RCC 7860 (cell line): ENCODE measurements around the gene RASGEF1C.
"Not testable (repeated sequence)": the region's sequence is repeated elsewhere in the genome, so short reads cannot be mapped to it uniquely, and the experiment has no call there.

Experiments used
- DNase-seq: peaks from one replicate; pipeline ENCODE4 v3.0.0-alpha.2; 2015; ENCODE audit warnings: low spot score
- FAIRE-seq: peaks from 2 replicates; lab custom pipeline; 2012; peaks lifted over from hg19 to GRCh38; lab: Jason Lieb, UNC

RASGEF1C gene

DNA sequence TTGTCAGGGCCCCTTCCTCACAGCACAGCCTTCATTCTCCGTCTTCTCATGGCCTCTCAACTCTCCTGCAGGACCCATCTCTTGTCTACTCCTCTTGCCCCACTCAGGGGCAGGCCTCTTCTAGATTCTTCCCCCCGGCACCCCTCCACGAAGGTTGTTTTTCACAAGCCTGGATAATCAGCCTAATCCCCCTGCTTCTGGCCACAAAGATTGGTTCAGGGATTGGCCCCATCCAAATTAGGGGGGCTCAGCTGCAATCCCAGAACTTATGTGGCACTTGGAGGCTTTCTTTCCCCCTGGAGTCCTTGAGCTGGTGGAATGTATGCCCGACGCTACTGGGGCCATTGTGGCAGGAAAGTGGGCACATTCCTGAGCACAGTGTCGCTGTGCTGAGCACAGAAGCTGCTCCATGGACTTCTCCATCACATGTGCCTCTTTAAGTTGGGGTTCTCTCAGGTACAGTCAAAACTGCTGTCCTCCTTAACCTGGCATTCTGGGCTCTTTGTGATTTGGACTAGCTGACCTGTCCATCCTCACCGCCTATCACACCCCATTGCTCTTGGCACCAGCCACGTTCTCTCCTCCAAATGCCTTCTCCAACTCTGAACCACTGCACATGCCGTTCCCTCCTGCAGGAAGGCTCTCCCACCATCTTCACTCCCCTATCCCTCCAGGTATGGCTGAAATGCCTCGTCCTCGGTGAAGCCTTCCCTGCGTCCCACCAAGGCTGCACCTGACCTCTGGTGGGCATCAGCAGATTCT, 70.6 kb downstream of the RASGEF1C start:
- DNase-seq (no peak), FAIRE-seq (no peak)

DNA sequence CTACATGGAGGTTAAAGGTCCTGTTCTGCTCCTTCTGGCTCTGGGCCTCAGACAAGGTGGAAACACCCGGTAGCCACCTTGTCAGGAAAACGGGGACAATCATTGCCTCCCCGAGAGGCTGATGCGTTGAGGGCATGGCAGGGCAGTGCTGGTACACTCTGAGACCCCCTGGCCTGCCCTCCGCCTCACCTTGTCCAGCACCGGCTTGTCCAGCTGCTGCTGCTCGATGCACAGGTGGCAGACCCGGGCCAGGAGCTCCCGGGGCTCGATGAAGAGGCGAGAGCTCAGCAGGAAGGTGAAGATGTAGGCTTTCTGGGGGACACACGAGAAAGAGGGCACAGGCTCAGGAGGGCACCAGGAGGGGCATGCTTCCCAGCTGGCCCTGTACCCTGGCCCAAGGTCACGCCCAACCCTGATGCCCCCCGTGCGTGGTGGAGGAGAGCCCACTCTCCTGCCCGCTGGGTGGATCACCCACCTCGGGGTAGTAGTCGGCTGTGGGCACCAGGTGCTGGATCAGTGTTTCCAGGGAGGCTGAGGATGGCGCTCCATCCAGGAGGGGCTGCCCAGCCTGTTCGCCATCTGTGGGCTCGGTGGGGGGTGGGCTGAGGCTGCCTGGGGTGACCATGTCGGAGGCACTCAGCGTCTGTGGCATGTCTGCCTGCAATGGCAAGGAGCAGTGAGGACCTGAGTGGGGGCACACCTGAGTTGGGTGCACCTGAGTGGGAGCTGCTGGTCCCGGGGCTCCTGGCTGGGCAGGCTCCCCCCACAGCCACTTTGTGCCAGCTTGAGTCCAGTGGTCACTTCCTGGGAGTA, 71.4 kb downstream of the RASGEF1C start:
- DNase-seq (no peak), FAIRE-seq (no peak)

DNA sequence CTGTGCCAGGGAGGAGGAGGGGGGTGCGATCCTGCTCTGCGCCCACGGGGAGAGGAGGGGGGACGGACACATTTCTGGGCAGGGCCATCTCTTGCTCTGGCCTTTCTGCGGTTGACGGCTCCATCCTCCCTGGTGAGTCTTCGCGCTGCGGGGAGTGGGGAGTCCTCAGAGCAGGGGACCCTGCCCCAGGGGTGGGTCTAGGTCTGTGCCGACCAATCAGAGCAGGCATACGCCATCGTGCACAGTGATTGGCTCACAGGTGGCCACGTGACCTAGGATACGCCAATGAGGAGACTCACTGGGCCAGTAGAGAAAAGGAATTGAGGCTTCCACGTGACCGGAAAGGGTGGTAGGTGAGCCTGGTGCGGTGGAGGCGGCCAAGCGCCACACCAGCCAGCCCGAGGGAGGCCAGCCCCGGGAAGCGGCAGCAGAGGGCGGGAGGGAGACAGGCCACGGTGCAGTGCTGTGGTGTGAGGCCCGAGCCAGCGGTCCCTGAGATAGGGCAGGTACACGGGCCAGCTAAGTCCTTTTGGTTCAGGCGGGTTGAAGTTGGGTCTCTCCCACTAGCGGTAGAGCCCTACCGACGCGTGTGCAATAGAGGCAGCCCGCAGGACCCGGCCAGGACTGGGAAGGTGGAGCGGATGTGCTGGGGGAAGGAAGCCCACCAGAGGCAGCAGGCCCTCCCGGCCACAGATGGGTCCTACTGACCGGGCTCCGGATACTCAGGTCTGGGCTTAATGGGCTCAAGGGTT, 72.2 kb downstream of the RASGEF1C start:
- DNase-seq (no peak), FAIRE-seq (no peak)

DNA sequence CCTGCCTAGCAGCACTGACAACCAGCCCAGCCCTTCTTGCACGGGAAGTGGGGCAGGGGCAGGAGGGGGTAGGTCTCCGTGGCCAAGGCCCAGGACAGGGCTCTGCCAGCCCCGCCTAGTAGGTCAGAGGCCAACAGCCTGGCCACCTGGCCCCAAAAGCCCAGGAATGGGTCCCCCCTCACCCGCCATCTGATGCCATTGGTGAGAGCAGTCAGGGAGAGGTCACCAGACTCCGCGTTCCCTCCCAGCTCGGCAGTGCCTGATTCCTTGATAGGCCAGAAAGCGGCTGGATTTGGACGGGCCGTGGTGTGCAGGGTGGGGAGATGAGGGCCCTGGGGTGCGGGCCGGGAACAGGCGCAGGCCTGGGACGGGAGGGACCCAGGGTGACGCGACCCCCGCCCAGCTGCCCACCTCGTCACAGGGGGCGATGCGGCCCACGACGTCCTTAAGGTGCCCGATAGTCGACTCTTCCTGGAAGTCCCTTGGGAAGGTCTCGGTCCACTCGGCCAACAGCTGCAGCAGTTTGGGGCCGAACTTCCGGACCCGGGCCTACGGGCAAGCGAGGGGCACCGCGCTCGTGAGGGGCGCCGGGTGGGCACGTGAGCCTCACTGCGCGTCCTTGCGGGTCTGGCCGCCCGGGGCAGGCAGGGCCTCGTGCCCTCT, 72.9 kb downstream of the RASGEF1C start:
- FAIRE-seq (no peak), DNase-seq (no peak)

DNA sequence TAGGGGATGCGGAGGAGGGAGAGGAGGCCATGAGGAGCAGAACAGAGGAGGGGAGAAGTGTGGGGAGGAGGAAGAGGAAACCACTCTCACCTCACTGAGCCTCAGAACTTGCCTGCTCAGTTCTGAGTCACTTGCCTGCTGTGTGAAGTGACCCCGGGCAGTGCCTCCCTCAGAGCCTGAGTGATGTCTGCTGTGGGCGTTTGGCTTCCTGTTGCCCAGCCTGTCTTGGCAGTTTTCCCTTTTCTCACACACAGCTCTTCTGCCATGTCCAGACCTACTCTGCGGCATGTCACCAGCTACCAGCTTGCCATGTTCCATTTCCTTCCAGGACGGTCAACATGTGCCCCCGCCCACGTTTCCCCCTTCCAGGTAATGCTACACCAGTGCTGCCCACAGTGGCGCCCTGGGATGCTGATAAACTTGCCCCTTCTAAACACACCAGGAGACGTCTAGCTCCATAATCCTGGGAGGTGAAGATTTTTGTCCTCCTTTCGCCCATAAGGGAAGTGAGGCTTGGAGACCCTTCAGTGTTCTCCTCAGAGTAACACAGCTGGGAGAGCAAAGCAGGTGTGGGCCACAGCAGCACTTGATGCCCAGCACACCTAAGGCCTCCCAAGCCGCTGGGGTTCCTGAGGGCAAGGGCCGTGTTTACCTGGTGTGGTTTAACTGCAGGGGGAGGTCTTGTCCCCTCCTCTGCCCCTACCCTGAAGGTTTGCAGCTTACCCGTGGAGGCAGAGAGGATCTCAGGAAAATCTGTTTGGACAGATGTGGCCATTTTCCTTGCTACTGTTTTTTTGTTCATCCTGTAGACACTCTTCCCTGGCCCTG, 73.7 kb downstream of the RASGEF1C start:
- peak; percentile 79 for DNase-seq
- FAIRE-seq = peak; percentile 77

DNA sequence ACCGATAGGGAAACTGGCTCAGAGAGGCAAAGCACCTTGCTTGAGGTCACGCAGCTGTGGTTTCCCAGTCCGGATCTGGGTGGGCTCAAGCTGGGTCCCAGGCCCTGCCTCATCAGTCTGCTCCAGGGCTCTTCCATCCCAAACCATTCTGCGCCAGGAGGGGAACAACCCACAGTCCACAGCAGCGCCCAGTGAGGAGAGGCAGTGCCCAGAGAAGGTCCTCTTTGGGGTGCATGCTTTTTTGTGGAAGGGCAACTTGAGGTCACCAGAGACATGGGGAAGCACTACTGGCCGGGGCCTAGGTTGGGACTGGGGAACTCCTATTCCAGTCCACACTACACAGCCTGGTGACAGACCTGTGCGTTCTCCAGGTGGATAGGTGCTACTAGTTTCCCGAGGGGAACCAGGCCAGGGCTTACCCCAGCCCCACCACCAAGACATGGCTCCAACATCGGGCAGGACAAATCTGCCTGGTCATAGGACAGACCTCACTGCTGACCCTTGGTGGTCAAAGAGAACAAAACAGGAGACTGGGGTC, 75.0 kb downstream of the RASGEF1C start:
- FAIRE-seq (no peak), DNase-seq (no peak)

DNA sequence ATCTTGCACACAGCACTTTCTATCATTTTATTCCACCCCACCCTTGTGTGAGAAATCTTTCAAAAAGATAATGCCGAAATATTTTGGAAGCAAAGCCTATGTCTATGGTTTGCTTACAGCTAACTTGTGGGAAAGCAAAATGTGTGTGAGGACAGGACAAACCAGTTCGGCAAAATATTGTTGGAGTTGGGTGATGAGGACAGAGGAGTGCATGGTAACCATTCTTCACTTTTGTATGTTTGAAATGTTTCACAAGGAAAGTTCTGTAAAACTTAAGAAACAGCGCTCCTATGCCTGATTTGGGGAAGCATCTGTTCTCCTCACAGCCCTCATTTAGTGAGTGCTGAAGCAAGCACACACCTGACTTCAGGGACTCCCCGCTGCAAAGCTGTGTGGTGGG, 75.5 kb downstream of the RASGEF1C start:
- DNase-seq (no peak), FAIRE-seq (no peak)

DNA sequence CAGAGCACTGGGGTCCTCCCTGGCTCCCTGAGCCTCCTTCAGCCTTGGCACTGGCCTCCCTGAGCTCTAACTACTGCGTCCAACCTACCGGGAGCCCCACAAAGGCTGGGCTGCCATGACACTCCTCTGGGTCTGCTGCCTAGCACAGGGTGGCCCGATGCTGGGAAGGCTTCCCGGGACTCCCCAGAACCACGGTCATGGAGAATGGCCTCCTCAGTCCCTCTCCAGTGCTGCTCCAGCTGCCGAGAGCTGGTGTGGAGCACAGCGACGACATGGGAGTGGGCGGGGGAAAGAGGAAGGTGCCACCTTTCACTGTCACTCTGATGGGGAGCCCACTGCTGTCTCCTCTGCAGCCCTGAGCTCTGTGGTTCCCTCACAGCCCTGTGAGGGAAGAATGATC, 76.0 kb downstream of the RASGEF1C start:
- DNase-seq (no peak), FAIRE-seq (no peak)

DNA sequence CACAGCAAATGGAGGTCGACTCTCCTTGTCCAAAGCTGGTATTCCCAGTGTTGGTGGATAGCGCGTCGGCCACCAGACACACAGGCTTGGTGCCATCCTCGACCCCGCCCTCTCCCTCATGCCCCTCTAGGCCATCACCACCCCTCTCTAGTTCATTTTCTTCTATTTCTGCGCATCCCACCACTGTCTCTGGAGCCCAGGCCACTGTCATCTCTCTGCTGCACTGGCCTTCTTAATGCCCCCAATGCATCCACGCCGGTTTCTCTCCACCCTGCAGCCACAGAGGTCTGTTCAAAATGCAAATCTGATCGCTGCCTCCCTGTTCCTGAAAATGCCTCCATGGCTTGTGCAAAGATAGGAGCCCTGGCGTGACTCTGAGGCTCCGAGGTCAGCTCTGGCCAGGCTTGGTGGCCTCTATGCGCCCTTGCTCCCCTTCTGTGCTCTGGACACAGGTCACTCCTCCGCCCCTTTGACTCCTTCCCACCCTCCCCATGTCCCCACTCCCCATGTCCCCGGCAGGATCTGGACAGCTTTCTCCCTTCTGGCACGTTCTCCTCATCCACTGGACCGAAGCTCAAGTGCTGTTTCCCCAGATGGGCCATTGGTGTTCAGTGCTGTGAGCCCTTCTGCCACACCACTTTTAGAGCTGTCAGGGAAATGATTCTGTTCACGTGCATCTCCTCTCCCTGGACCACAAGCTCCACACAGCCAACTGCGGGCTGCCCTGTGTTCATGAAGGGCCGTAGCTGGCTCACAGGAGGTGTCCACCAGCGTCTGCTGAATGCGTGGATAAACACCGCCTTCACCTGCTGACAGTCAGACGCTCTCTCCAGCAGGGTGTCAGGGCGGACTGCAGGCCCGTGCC, 77.9 kb downstream of the RASGEF1C start:
- no peak for FAIRE-seq
- DNase-seq = no peak

DNA sequence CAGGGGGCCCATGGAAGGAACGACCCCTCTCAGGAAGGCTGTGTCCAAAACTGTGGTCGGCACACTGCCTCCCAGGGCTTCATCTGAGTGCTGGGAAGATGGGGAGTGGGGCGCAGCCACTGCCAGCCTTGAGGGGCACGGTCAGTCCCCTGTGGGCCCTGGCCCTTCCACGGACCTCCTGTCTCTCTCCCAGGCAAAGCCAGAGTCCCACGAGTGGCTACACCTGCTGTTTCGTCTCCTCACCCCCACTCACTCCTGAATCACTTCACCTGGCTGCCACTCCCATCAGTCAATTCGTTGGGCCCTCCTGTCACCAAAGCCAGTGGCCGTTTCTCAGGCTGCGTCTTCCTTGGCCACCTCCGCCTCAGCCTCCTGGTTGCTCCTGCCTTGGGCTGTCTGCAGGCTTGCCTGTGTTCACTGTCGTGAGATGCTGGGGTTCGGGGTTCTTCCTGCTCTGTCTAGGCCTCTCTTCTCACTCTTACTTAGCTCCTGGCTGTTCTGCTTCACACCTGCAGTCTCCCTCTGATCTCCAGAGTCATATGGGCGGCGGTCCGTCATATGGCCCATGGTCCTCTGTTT, 78.6 kb downstream of the RASGEF1C start:
- FAIRE-seq = no peak
- DNase-seq = no peak

DNA sequence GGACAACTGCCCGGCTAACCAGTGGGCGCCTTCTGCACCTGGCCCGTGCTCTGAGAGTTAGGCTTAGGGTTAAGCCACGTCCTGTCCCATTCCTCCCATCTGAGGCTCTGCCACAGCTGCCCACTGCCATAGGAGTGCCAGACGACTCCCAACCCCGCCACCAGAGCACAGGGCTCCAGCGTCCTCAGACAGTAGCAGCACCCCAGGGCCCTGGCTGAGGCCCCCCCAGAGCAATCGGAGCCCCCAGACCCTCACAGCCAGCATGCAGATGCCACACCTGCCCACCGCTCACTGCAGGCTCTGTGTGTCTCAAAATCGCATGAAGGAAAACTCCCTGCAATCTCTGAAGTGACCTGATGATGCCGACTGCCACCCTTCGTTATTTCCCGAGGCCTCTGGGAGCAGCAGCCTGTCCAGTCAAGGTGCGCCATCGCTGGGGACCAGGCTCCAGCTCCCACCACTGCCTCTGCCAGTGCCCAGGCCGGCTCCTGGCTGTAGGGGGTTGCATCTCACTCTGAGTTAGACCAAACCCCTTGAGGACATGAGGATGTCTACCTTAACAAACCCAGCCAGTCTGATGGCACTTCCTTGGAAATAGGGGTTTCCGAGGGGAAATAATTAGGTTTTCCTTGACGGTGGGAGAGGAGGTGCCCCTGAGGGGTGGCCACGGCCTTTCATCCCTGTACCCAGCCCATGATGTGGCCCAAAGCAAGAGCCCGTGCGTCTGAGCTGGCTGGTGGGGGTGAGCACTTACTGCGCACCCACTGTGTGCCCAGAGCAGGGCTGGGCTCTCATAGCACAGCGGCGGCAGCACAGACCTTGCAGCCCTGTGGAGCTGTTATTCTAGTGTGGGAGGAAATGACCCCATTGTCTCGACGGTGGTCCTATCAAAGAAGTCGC, 79.5 kb downstream of the RASGEF1C start:
- DNase-seq (no peak), FAIRE-seq (no peak)

DNA sequence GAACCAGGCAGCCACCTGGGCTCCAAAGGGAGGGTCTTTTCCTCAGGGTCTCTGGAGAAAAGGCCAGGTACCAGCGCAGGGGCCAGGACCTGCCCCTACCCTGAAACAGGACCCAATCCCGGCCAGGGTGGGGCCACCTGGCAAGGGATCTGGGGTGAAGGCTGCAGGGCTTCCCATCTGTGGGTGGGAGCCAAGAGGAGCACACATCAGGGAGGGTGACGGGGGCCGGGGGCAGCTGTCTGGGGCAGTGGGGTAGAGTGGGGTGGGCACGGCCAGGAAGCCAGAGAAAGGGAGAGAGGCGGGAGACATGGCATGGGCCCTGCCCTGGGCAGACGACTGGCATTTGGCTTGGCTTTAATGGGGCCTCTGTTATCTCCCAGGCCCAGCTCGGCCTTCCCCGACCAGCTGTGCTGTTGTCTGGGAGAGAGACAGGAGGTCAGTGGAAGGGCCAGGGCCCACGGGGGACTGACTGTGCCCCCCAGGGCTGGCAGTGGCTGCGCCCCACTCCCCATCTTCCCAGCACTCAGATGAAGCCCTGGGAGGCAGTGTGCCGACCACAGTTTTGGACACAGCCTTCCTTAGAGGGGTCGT, 80.2 kb downstream of the RASGEF1C start:
- FAIRE-seq (no peak), DNase-seq (no peak)

DNA sequence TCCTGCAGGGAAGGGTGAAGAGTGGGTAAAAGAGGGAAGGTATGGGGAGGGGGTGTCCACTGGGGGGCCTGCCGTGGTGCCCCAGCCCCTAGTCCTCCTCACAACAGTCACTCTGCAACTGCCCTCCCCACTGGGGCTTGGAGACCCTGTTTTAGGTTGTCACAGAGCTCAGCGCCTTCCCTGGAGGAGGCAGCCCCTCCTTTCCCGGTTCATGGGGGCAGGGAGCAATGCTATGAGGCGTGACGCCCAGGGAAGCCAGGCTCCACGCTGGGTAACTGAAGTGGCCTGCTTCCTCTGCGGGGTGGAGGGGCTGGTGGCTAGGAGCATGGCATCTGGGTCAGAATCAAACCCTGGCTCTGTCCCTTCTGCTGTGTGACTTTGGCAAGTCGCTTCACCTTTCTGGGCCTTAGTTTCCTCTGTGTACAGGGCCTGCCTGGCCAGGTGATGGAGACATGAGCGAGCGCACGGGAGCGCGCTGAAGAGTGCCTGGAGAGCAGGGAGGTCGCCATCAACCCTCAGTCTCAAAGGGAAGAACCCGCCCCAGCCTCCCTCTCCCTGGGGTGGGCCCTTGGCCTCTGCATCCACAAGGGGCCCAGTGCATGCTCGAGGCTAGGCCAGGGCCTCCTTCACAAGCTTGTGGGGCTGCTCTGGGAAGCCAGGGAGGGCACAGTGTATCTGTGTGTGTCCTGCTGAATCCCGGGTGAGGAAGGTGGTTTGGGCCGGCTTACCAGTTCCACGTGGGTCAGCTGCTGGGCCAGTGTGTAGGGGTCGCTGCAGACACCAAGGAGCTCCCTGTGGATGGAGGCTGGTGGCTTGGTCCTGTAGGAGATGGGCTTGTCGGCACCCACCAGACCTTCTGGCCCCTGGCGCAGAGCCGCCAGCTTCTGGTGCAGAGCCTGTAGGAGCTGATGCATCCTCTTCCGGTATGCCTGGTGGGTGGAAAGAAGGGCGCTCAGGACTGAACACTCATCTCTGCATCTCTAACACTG, 81.0 kb downstream of the RASGEF1C start:
- DNase-seq (no peak), FAIRE-seq (no peak)

DNA sequence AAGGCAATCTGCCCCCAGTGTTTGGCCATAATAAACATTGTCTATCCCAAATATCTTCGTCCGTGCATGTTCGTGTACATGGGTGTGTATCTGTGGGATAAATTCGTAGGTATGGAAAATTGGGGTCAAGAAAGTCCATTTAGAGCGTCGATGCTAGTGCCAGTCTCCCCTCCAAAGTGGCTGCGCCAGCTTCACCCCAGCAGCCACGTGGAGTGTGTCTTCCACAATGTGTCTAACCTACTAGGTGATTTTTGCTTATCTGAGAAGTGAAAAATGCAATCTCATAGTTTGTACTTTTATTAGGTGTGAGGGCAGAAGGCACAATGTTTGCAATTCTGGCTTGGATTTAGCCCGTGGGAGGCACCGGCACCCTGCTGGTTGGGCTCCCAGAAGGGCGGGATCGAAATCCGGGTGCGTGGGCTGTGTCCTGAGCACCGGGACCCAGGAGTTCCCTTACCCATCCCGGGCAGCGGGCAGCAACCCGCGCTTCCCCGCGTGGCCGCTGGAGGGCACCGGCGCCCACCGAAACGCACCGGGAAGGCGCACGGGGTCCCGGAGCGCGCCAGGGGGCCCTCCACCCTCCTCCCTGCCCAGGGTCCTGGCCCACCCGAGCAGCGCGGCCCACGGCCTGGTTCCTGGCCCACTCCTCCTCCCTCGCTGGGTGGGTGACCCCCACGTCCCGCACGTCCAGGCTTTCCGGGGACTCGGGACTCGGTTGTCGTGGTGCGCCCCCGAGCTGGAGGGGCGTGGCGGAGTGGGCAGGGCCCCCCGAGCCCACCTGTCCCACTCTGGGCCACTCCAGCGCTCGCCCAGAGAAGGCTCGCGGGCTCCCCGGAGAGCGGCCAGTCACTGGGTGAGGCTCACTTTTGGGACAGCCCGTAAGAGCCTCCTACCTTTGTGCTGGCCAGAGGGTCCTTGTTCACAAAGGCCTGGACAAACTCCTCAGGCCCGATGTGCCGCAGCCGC, 82.0 kb downstream of the RASGEF1C start:
- FAIRE-seq = no peak
- no peak for DNase-seq

DNA sequence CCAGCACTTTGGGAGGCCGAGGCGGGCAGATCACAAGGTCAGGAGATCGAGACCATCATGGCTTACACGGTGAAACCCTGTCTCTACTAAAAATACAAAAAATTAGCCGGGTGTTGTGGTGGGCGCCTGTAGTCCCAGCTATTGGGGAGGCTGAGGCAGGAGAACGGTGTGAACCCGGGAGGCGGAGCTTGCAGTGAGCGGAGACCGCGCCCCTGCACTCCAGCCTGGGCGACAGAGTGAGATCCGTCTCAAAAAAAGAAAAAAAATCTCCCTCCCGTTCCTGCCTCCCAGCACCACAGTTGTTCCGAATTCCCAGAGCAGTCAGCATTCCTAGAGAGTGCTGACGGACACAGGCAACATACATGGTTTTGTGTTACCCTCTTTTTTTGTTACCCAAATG, 82.9 kb downstream of the RASGEF1C start:
- FAIRE-seq = not testable (repeated sequence)

More for the DNA sequence above, 82.9 kb downstream of the RASGEF1C start:
- DNase-seq = not testable (repeated sequence)
